NOMO-1 treated with DMSO at 0.1 percent for 48 hours (cell line): ENCODE measurements around the gene PTPN5.
"Not testable (repeated sequence)": the region's sequence is repeated elsewhere in the genome, so short reads cannot be mapped to it uniquely, and the experiment has no call there.

Experiments
- DNase-seq: peaks from one replicate; lab custom pipeline; 2025; ENCODE audit not compliant: unreplicated experiment; lab: John Stamatoyannopoulos, UW

Gene PTPN5

GRCh38 chr11:18692941-18693760, 98.4 kb downstream of the PTPN5 start:
- no peak for DNase-seq

- DNase-seq, result not testable (repeated sequence)
Measured at GRCh38 chr11:18691467-18692140, 100.0 kb downstream of the PTPN5 start.

- no peak for DNase-seq
Measured at GRCh38 chr11:18684267-18684666, 107.3 kb downstream of the PTPN5 start.

- no peak for DNase-seq
Measured at GRCh38 chr11:18682466-18682865, 109.1 kb downstream of the PTPN5 start.

- DNase-seq, result not testable (repeated sequence)
Measured at GRCh38 chr11:18681949-18682348, 109.6 kb downstream of the PTPN5 start.
